HepG2 (cell line): ENCODE data around the gene FAM47A. TPM values are rescaled to one million over a fixed set of nuclear protein-coding genes. Genes with fewer than 3 reads are reported as not detected.

Source experiments
- ATAC-seq: fragments of 200-7000 bp; cut with Tn5 transposase; 3 replicates; pipeline ENCODE4 v1.9.1; 2020; ENCODE audit warnings: mild to moderate bottlenecking, moderate library complexity
- BruUV-seq: library from RNA; stranded (reverse); fragments of 400-500 nt; replicated peaks from 2 replicates; lab custom pipeline; 2021; lab: Mats Ljungman, UMichigan
- CTCF ChIA-PET: fragments of 300-600 bp; formaldehyde crosslinking; extraction: SDS; loops from one replicate; lab custom pipeline; 2021; ENCODE audit warnings: low total read pairs, inconsistent platforms, low intra/inter-chr PET ratio; lab: Yijun Ruan, JAX
- POLR2A ChIA-PET: fragments of 350-600 bp; sonication (Branson Sonifier 250); formaldehyde crosslinking; loops from one replicate; lab custom pipeline; 2020; ENCODE audit warnings: antibody characterized with exemption, inconsistent platforms; lab: Yijun Ruan, JAX
- DNase-seq: peaks from one replicate; pipeline ENCODE4 v3.0.0-alpha.2; 2015; ENCODE audit warnings: low spot score
- FAIRE-seq: peaks from 3 replicates; lab custom pipeline; 2011; peaks lifted over from hg19 to GRCh38; lab: Jason Lieb, UNC
- H2AFZ ChIP-seq: one replicate; pipeline ENCODE4 v1.6.1; 2011; ENCODE audit warnings: low read length, inconsistent platforms
- H3K27ac ChIP-seq: fragments of 300-600 bp; 3 replicates; pipeline ENCODE4 v1.8.0; 2011; ENCODE audit warnings: mixed run types, mild to moderate bottlenecking, mixed read lengths, low read length, inconsistent platforms; ENCODE audit not compliant: insufficient read depth; ENCODE audit errors: extremely low read length
- H3K27me3 ChIP-seq, 2 experiments: fragments of 200-600 bp in 1 of 2; 2 replicates in 1 of 2; 3 replicates in 1 of 2; pipeline versions ENCODE4 v1.6.0 to v1.8.0; 2011; ENCODE audit warnings: low read length in 2 of 2, mild to moderate bottlenecking in 2 of 2, moderate library complexity in 2 of 2, inconsistent platforms in 1 of 2; ENCODE audit not compliant: insufficient read depth in 2 of 2, control insufficient read depth in 1 of 2
- H3K36me3 ChIP-seq, 2 experiments: fragments of 200-600 bp in 1 of 2; replicated peaks in 1 of 2; 2 replicates in 1 of 2; 3 replicates in 1 of 2; pipeline versions ENCODE4 v1.5.1 to v1.8.0; 2011; ENCODE audit warnings: low read length in 2 of 2, inconsistent platforms in 1 of 2; ENCODE audit not compliant: insufficient read depth in 2 of 2, control insufficient read depth in 1 of 2
- H3K4me1 ChIP-seq: 2 replicates; pipeline ENCODE4 v1.5.1; 2012; ENCODE audit warnings: low read length, inconsistent platforms; ENCODE audit not compliant: insufficient read depth
- H3K4me2 ChIP-seq: 2 replicates; pipeline ENCODE4 v1.6.0; 2011; ENCODE audit warnings: low read depth, low read length, inconsistent platforms
- H3K4me3 ChIP-seq, 3 experiments: fragments of 200-600 bp in 1 of 3; sonication (generic), shearing (Covaris generic) in 1 of 3; replicated peaks in 1 of 3; 2 replicates each; pipeline ENCODE4 v1.5.1; 2011 to 2016; ENCODE audit warnings: low read length in 3 of 3, inconsistent platforms in 2 of 3, low read depth in 2 of 3, mild to moderate bottlenecking in 2 of 3, control low read depth in 1 of 3, mixed read lengths in 1 of 3; ENCODE audit not compliant: insufficient read depth in 1 of 3
- H3K79me2 ChIP-seq: one replicate; pipeline ENCODE4 v1.6.1; 2011; ENCODE audit warnings: low read length, inconsistent platforms; ENCODE audit not compliant: insufficient read depth
- H3K9ac ChIP-seq: 2 replicates; pipeline ENCODE4 v1.6.0; 2011; ENCODE audit warnings: mild to moderate bottlenecking, low read depth, low read length, inconsistent platforms; ENCODE audit not compliant: insufficient read depth
- H3K9me3 ChIP-seq: 2 replicates; pipeline ENCODE4 v1.5.1; 2012; ENCODE audit warnings: mild to moderate bottlenecking, low read length
- H4K20me1 ChIP-seq: 2 replicates; pipeline ENCODE4 v1.6.0; 2011; ENCODE audit warnings: inconsistent platforms, mild to moderate bottlenecking, low read length, moderate library complexity; ENCODE audit not compliant: insufficient read depth
- ARID4A ChIP-seq: sonication (generic); formaldehyde crosslinking; IDR thresholded peaks from 2 replicates; pipeline ENCODE4 v1.5.0; 2020; ENCODE audit warnings: mild to moderate bottlenecking, missing genetic modification reagents, borderline replicate concordance
- CBFB ChIP-seq: sonication (generic); formaldehyde crosslinking; IDR thresholded peaks from 2 replicates; pipeline ENCODE4 v1.4.0; 2020; ENCODE audit warnings: missing genetic modification reagents
- HCFC1 ChIP-seq: fragments of 150-350 bp; IDR thresholded peaks from 2 replicates; pipeline ENCODE4 v1.6.1; 2014; ENCODE audit warnings: low read depth, low read length
- MLX ChIP-seq: IDR thresholded peaks from 2 replicates; pipeline ENCODE4 v1.6.1; 2016
- NFYB ChIP-seq: sonication (generic); formaldehyde crosslinking; IDR thresholded peaks from 2 replicates; pipeline ENCODE4 v1.4.0; 2020; ENCODE audit warnings: missing genetic modification reagents
- PRDM10 ChIP-seq: sonication (generic); formaldehyde crosslinking; IDR thresholded peaks from 2 replicates; pipeline ENCODE4 v1.4.0; 2020; ENCODE audit warnings: low read depth, missing genetic modification reagents
- RNF2 ChIP-seq: fragments of 450-650 bp; conservative IDR thresholded peaks from 2 replicates; pipeline ENCODE4 v1.6.1; 2016; ENCODE audit warnings: low read depth
- STAT6 ChIP-seq: sonication (generic); formaldehyde crosslinking; IDR thresholded peaks from 2 replicates; pipeline ENCODE4 v1.4.0; 2020; ENCODE audit warnings: missing genetic modification reagents, mild to moderate bottlenecking, borderline replicate concordance
- ZNF276 ChIP-seq: sonication (generic); formaldehyde crosslinking; IDR thresholded peaks from 2 replicates; pipeline ENCODE4 v1.4.0; 2020; ENCODE audit warnings: mild to moderate bottlenecking, low read depth, missing genetic modification reagents
- ZNF292 ChIP-seq: sonication (generic); formaldehyde crosslinking; IDR thresholded peaks from 2 replicates; pipeline ENCODE4 v1.8.1; 2022; ENCODE audit warnings: mild to moderate bottlenecking, low read depth, missing genetic modification reagents, borderline replicate concordance
- ZNF768 ChIP-seq: sonication (generic); formaldehyde crosslinking; IDR thresholded peaks from 2 replicates; pipeline ENCODE4 v1.4.0; 2020; ENCODE audit warnings: missing genetic modification reagents
- WGBS: methylation state at CpG from one replicate; pipeline ENCODE4 v1.1.6; 2017; ENCODE audit warnings: low lambda C conversion rate; 5-methylcytosine and 5-hydroxymethylcytosine counted together
- in situ Hi-C: cut with HindIII; loops from 2 replicates; pipeline ENCODE4 v1.10.0; 2017; ENCODE audit warnings: low pct_unique_long_range_greater_than_20kb; ENCODE audit not compliant: extremely low pct_ligation_motif_present
- intact Hi-C: fragments of 100-400 bp; cut with micrococcal nuclease; formaldehyde crosslinking; loops from one replicate; pipeline ENCODE4 v1.10.0; 2022; ENCODE audit not compliant: unreplicated experiment
- polyA plus RNA-seq, 8 experiments: library from polyadenylated mRNA; depleted of rRNA in 3 of 8; stranded (reverse) in 7 of 8; unstranded in 1 of 8; fragments of >200 nt; fragmentation: Illumina TruSeq in 4 of 8; extraction: Trizol in 4 of 8; gene quantifications; 2 replicates each; pipeline versions ENCODE4 v1.2.1 to v1.2.3, GENCODE V29; 2011 to 2016; ENCODE audit warnings: low read depth in 4 of 8, missing spikeins in 1 of 8, mixed read lengths in 1 of 8; ENCODE audit not compliant: insufficient read depth in 1 of 8
- total RNA-seq, 5 experiments: library from RNA; depleted of rRNA; stranded (reverse); fragments of >200 nt; fragmentation: Illumina TruSeq; extraction: Trizol; gene quantifications; 2 replicates each; pipeline ENCODE4 v1.2.3, GENCODE V29; 2016; ENCODE audit warnings: low read depth in 1 of 5

Gene FAM47A
- total and polyA plus RNA-seq, 2 of the 13 experiments (the other 11 are each of a cell fraction or from before 2014, with no cell fraction given), result not detected

GRCh38 chrX:34144246-34144645, 12.1 kb upstream of the FAM47A start:
- H2AFZ ChIP-seq, result no peak overlapping the region
- POLR2A ChIA-PET, result no interaction called here
- no peak for FAIRE-seq
- BruUV-seq, result no TSS peak
- no peak overlapping the region for H3K4me3 ChIP-seq
- H3K79me2 ChIP-seq, result no peaks in the 10 kb centered on the region
- H3K27ac ChIP-seq, result no peak overlapping the region
- H3K9ac ChIP-seq, result no peak overlapping the region
- 3% methylated on average over 2 of the region's 2 CpGs for WGBS
- ATAC-seq, result no peak
- no peaks in the 10 kb centered on the region for H3K9me3 ChIP-seq
- no peak for DNase-seq
- no peaks in the 10 kb centered on the region for H3K27me3 ChIP-seq
- CTCF ChIA-PET, result no interaction called here
- in situ Hi-C loops (no loop called here), intact Hi-C loops (no loop called here)
- H3K4me2 ChIP-seq, result no peak overlapping the region
- no peaks in the 10 kb centered on the region for H3K4me1 ChIP-seq
- no peaks in the 10 kb centered on the region for H3K36me3 ChIP-seq
- no peaks in the 10 kb centered on the region for H4K20me1 ChIP-seq
- no peak for TF ChIP-seq MLX (CRISPR knock-in tag)
- no peak for TF ChIP-seq ZNF292 (CRISPR knock-in tag)
- no peak for TF ChIP-seq NFYB
- no peak for TF ChIP-seq ARID4A (CRISPR knock-in tag)
- no peak for TF ChIP-seq CBFB (CRISPR knock-in tag)
- no peak for TF ChIP-seq STAT6
- no peak for TF ChIP-seq RNF2
- no peak for TF ChIP-seq PRDM10
- TF ChIP-seq HCFC1, result no peak
- TF ChIP-seq ZNF768 (CRISPR knock-in tag), result no peak
- no peak for TF ChIP-seq ZNF276 (CRISPR knock-in tag)
